HepG2 (cell line): ENCODE measurements around the gene CHRNG. TPM values are rescaled to one million over a fixed set of nuclear protein-coding genes. Genes with fewer than 3 reads are reported as not detected.

Experiments
- ATAC-seq: fragments of 200-7000 bp; cut with Tn5 transposase; 3 replicates; pipeline ENCODE4 v1.9.1; 2020; ENCODE audit warnings: mild to moderate bottlenecking, moderate library complexity
- BruUV-seq: library from RNA; stranded (reverse); fragments of 400-500 nt; replicated peaks from 2 replicates; lab custom pipeline; 2021; lab: Mats Ljungman, UMichigan
- CTCF ChIA-PET: fragments of 300-600 bp; formaldehyde crosslinking; extraction: SDS; loops from one replicate; lab custom pipeline; 2021; ENCODE audit warnings: low total read pairs, inconsistent platforms, low intra/inter-chr PET ratio; lab: Yijun Ruan, JAX
- POLR2A ChIA-PET: fragments of 350-600 bp; sonication (Branson Sonifier 250); formaldehyde crosslinking; loops from one replicate; lab custom pipeline; 2020; ENCODE audit warnings: antibody characterized with exemption, inconsistent platforms; lab: Yijun Ruan, JAX
- DNase-seq: peaks from one replicate; pipeline ENCODE4 v3.0.0-alpha.2; 2015; ENCODE audit warnings: low spot score
- FAIRE-seq: peaks from 3 replicates; lab custom pipeline; 2011; peaks lifted over from hg19 to GRCh38; lab: Jason Lieb, UNC
- H2AFZ ChIP-seq: one replicate; pipeline ENCODE4 v1.6.1; 2011; ENCODE audit warnings: low read length, inconsistent platforms
- H3K27ac ChIP-seq: fragments of 300-600 bp; 3 replicates; pipeline ENCODE4 v1.8.0; 2011; ENCODE audit warnings: mixed run types, mild to moderate bottlenecking, mixed read lengths, low read length, inconsistent platforms; ENCODE audit not compliant: insufficient read depth; ENCODE audit errors: extremely low read length
- H3K27me3 ChIP-seq, 2 experiments: fragments of 200-600 bp in 1 of 2; 2 replicates in 1 of 2; 3 replicates in 1 of 2; pipeline versions ENCODE4 v1.6.0 to v1.8.0; 2011; ENCODE audit warnings: low read length in 2 of 2, mild to moderate bottlenecking in 2 of 2, moderate library complexity in 2 of 2, inconsistent platforms in 1 of 2; ENCODE audit not compliant: insufficient read depth in 2 of 2, control insufficient read depth in 1 of 2
- H3K36me3 ChIP-seq, 2 experiments: fragments of 200-600 bp in 1 of 2; replicated peaks in 1 of 2; 2 replicates in 1 of 2; 3 replicates in 1 of 2; pipeline versions ENCODE4 v1.5.1 to v1.8.0; 2011; ENCODE audit warnings: low read length in 2 of 2, inconsistent platforms in 1 of 2; ENCODE audit not compliant: insufficient read depth in 2 of 2, control insufficient read depth in 1 of 2
- H3K4me1 ChIP-seq: 2 replicates; pipeline ENCODE4 v1.5.1; 2012; ENCODE audit warnings: low read length, inconsistent platforms; ENCODE audit not compliant: insufficient read depth
- H3K4me2 ChIP-seq: 2 replicates; pipeline ENCODE4 v1.6.0; 2011; ENCODE audit warnings: low read depth, low read length, inconsistent platforms
- H3K4me3 ChIP-seq, 3 experiments: fragments of 200-600 bp in 1 of 3; sonication (generic), shearing (Covaris generic) in 1 of 3; replicated peaks in 1 of 3; 2 replicates each; pipeline ENCODE4 v1.5.1; 2011 to 2016; ENCODE audit warnings: low read length in 3 of 3, inconsistent platforms in 2 of 3, low read depth in 2 of 3, mild to moderate bottlenecking in 2 of 3, control low read depth in 1 of 3, mixed read lengths in 1 of 3; ENCODE audit not compliant: insufficient read depth in 1 of 3
- H3K79me2 ChIP-seq: one replicate; pipeline ENCODE4 v1.6.1; 2011; ENCODE audit warnings: low read length, inconsistent platforms; ENCODE audit not compliant: insufficient read depth
- H3K9ac ChIP-seq: 2 replicates; pipeline ENCODE4 v1.6.0; 2011; ENCODE audit warnings: mild to moderate bottlenecking, low read depth, low read length, inconsistent platforms; ENCODE audit not compliant: insufficient read depth
- H3K9me3 ChIP-seq: 2 replicates; pipeline ENCODE4 v1.5.1; 2012; ENCODE audit warnings: mild to moderate bottlenecking, low read length
- H4K20me1 ChIP-seq: 2 replicates; pipeline ENCODE4 v1.6.0; 2011; ENCODE audit warnings: inconsistent platforms, mild to moderate bottlenecking, low read length, moderate library complexity; ENCODE audit not compliant: insufficient read depth
- CENPT ChIP-seq: sonication (generic); formaldehyde crosslinking; IDR thresholded peaks from 2 replicates; pipeline ENCODE4 v1.8.0; 2022; ENCODE audit warnings: low read depth, mild to moderate bottlenecking, moderate library complexity, missing genetic modification reagents
- MIXL1 ChIP-seq: IDR thresholded peaks from 2 replicates; pipeline ENCODE4 v1.6.1; 2016
- NCOA2 ChIP-seq: sonication (generic); formaldehyde crosslinking; IDR thresholded peaks from 2 replicates; pipeline ENCODE4 v1.8.0; 2022; ENCODE audit warnings: inconsistent platforms
- PAX8 ChIP-seq: sonication (generic); formaldehyde crosslinking; IDR thresholded peaks from 2 replicates; pipeline ENCODE4 v1.8.0; 2022; ENCODE audit warnings: mild to moderate bottlenecking, missing genetic modification reagents, borderline replicate concordance
- RXRB ChIP-seq: IDR thresholded peaks from 2 replicates; pipeline ENCODE4 v1.6.1; 2016; ENCODE audit warnings: borderline replicate concordance, missing genetic modification reagents, missing compliant biosample characterization
- SALL1 ChIP-seq: sonication (generic); formaldehyde crosslinking; IDR thresholded peaks from 2 replicates; pipeline ENCODE4 v1.8.0; 2022; ENCODE audit warnings: mild to moderate bottlenecking, missing genetic modification reagents
- ZBTB38 ChIP-seq: sonication (generic); formaldehyde crosslinking; IDR thresholded peaks from 2 replicates; pipeline ENCODE4 v1.5.1; 2020; ENCODE audit warnings: mild to moderate bottlenecking, missing genetic modification reagents
- ZFP82 ChIP-seq: sonication (generic); formaldehyde crosslinking; IDR thresholded peaks from 2 replicates; pipeline ENCODE4 v1.5.1; 2020; ENCODE audit warnings: mild to moderate bottlenecking, missing genetic modification reagents, borderline replicate concordance
- ZFX ChIP-seq: sonication (generic); formaldehyde crosslinking; IDR thresholded peaks from 2 replicates; pipeline ENCODE4 v1.4.0; 2020; ENCODE audit warnings: mild to moderate bottlenecking, low read depth, missing genetic modification reagents, moderate library complexity
- ZNF124 ChIP-seq: sonication (generic); formaldehyde crosslinking; IDR thresholded peaks from 2 replicates; pipeline ENCODE4 v1.4.0; 2020; ENCODE audit warnings: missing genetic modification reagents
- ZNF18 ChIP-seq: sonication (generic); formaldehyde crosslinking; IDR thresholded peaks from 2 replicates; pipeline ENCODE4 v1.8.0; 2022; ENCODE audit warnings: mild to moderate bottlenecking, missing genetic modification reagents; ENCODE audit not compliant: insufficient replicate concordance
- ZNF567 ChIP-seq: sonication (generic); formaldehyde crosslinking; IDR thresholded peaks from 2 replicates; pipeline ENCODE4 v1.8.1; 2023; ENCODE audit warnings: mild to moderate bottlenecking, missing genetic modification reagents, borderline replicate concordance
- ZNF75D ChIP-seq: sonication (generic); formaldehyde crosslinking; IDR thresholded peaks from 2 replicates; pipeline ENCODE4 v1.8.1; 2023; ENCODE audit warnings: missing genetic modification reagents, mild to moderate bottlenecking, borderline replicate concordance
- ZNF775 ChIP-seq: sonication (generic); formaldehyde crosslinking; IDR thresholded peaks from 2 replicates; pipeline ENCODE4 v1.4.0; 2020; ENCODE audit warnings: missing genetic modification reagents, mild to moderate bottlenecking, moderate library complexity, borderline replicate concordance
- ZSCAN5A ChIP-seq: sonication (generic); formaldehyde crosslinking; IDR thresholded peaks from 2 replicates; pipeline ENCODE4 v1.8.0; 2022; ENCODE audit warnings: mild to moderate bottlenecking, missing genetic modification reagents, borderline replicate concordance
- WGBS: methylation state at CpG from one replicate; pipeline ENCODE4 v1.1.6; 2017; ENCODE audit warnings: low lambda C conversion rate; 5-methylcytosine and 5-hydroxymethylcytosine counted together
- in situ Hi-C: cut with HindIII; loops from 2 replicates; pipeline ENCODE4 v1.10.0; 2017; ENCODE audit warnings: low pct_unique_long_range_greater_than_20kb; ENCODE audit not compliant: extremely low pct_ligation_motif_present
- intact Hi-C: fragments of 100-400 bp; cut with micrococcal nuclease; formaldehyde crosslinking; loops from one replicate; pipeline ENCODE4 v1.10.0; 2022; ENCODE audit not compliant: unreplicated experiment
- polyA plus RNA-seq, 8 experiments: library from polyadenylated mRNA; depleted of rRNA in 3 of 8; stranded (reverse) in 7 of 8; unstranded in 1 of 8; fragments of >200 nt; fragmentation: Illumina TruSeq in 4 of 8; extraction: Trizol in 4 of 8; gene quantifications; 2 replicates each; pipeline versions ENCODE4 v1.2.1 to v1.2.3, GENCODE V29; 2011 to 2016; ENCODE audit warnings: low read depth in 4 of 8, missing spikeins in 1 of 8, mixed read lengths in 1 of 8; ENCODE audit not compliant: insufficient read depth in 1 of 8
- total RNA-seq, 5 experiments: library from RNA; depleted of rRNA; stranded (reverse); fragments of >200 nt; fragmentation: Illumina TruSeq; extraction: Trizol; gene quantifications; 2 replicates each; pipeline ENCODE4 v1.2.3, GENCODE V29; 2016; ENCODE audit warnings: low read depth in 1 of 5

The CHRNG gene
- total and polyA plus RNA-seq, 2 of the 13 experiments (the other 11 are each of a cell fraction or from before 2014, with no cell fraction given) = not detected

GRCh38 chr2:232543928-232544631, 4.6 kb downstream of the CHRNG start:
- Histone ChIP-seq H2AFZ (no peak overlapping the region), H4K20me1 (no peaks in the 10 kb centered on the region; the same call in 1 of the 2 replicates), H3K36me3 (peaks cover 4 to 8% of the 10 kb centered on the region in 2 experiments; a peak in 4 of 5 replicates), H3K79me2 (peaks cover 10% of the 10 kb centered on the region), H3K9ac (no peak overlapping the region), H3K27ac (no peak overlapping the region), H3K4me2 (no peak overlapping the region), H3K27me3 (no peaks in the 10 kb centered on the region; a peak in 1 of 5 replicates), H3K4me1 (peaks cover 11% of the 10 kb centered on the region), H3K4me3 (no peak overlapping the region), H3K9me3 (peaks cover 8% of the 10 kb centered on the region; the same call in 1 of the 2 replicates)
- ChIA-PET POLR2A (no interaction called here), CTCF (no interaction called here)
- DNase-seq (no peak), ATAC-seq (no peak), FAIRE-seq (no peak)
- BruUV-seq = no TSS peak
- intact Hi-C loops (no loop called here), in situ Hi-C loops (no loop called here)
- 93% methylated on average over 17 of the region's 19 CpGs for WGBS
- no peak for TF ChIP-seq SALL1 (CRISPR knock-in tag)
- no peak for TF ChIP-seq ZNF18
- 0 out of 2 replicates have a peak, but pooled peaks have one; percentile 20 for TF ChIP-seq ZBTB38 (CRISPR knock-in tag)
- no peak for TF ChIP-seq PAX8 (CRISPR knock-in tag)
- no peak for TF ChIP-seq RXRB (CRISPR knock-in tag)
- no peak for TF ChIP-seq ZFP82 (CRISPR knock-in tag)
- no peak for TF ChIP-seq ZSCAN5A (CRISPR knock-in tag)
- no peak for TF ChIP-seq CENPT
- no peak for TF ChIP-seq ZNF124 (CRISPR knock-in tag)
- TF ChIP-seq MIXL1 (CRISPR knock-in tag) = no peak
- no peak for TF ChIP-seq ZNF75D (CRISPR knock-in tag)
- TF ChIP-seq ZNF567 (CRISPR knock-in tag) = no peak
- no peak for TF ChIP-seq NCOA2 (CRISPR knock-in tag)
- no peak for TF ChIP-seq ZNF775 (CRISPR knock-in tag)
- TF ChIP-seq ZFX (CRISPR knock-in tag) = no peak
